Chondrocyte (in vitro differentiated cells): Measurements from ENCODE around the gene RIC8B. TPM values are rescaled to one million over a fixed set of nuclear protein-coding genes. Genes with fewer than 3 reads are reported as not detected.
A peak's percentile ranks its signal among the peaks of the same experiment; 100 is the strongest.

Source experiments
- DNase-seq: peaks from one replicate; pipeline ENCODE4 v3.0.0; 2021; ENCODE audit warnings: mixed read lengths, low spot score
- H3K27ac Mint-ChIP-seq: one replicate; pipeline ENCODE4 v1.8.0; 2021; ENCODE audit warnings: mild to moderate bottlenecking, moderate library complexity, mixed read lengths; ENCODE audit not compliant: unreplicated experiment
- H3K27me3 Mint-ChIP-seq: 2 replicates; pipeline ENCODE4 v1.8.0; 2021; ENCODE audit warnings: low read depth, mixed read lengths
- H3K36me3 Mint-ChIP-seq: 2 replicates; pipeline ENCODE4 v1.8.0; 2021; ENCODE audit warnings: low read depth, mixed read lengths
- H3K4me1 Mint-ChIP-seq: 2 replicates; pipeline ENCODE4 v1.8.0; 2021; ENCODE audit warnings: low read depth, mild to moderate bottlenecking, mixed read lengths
- H3K4me3 Mint-ChIP-seq: one replicate; pipeline ENCODE4 v1.8.0; 2021; ENCODE audit warnings: mild to moderate bottlenecking, moderate library complexity, mixed read lengths; ENCODE audit not compliant: unreplicated experiment
- H3K9me3 Mint-ChIP-seq: 2 replicates; pipeline ENCODE4 v1.8.0; 2021; ENCODE audit warnings: low read depth, mixed read lengths
- total RNA-seq: library from RNA; stranded (reverse); gene quantifications from 3 replicates; pipeline ENCODE4 v1.2.1, GENCODE V29; 2021
- TF ChIP-seq, protein P1 (sequence below): fragments of 200-600 bp; sonication (generic); IDR thresholded peaks from 2 replicates; pipeline ENCODE4 v1.5.0; 2021; ENCODE audit warnings: antibody characterized with exemption, mild to moderate bottlenecking, moderate library complexity

Gene RIC8B
- total RNA-seq, 1 donor from 2014 or later = 12.3 TPM

DNA sequence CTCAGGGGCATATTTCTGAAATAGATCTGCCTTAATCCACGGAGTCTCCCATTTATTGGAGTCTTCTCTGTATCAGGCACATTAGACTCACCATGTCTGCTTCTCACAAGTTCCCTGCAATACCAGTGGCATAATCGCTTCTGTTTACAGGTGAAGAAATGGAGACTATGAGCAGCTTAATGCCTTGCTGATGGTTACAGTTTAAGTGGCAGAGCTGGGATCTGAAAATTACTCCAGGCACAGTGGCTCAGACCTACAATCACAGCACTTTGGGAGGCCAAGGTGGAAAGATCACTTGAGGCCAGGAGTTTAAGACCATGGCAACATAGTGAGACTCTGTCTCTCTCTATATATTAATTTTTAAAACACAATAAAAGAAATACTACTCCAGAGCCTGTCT is 7.3 kb upstream of the RIC8B start:
- Mint-ChIP-seq H3K4me3 (no peak overlapping the region), H3K27ac (peak overlapping the region; percentile 82)
- TF ChIP-seq, protein P1, sequence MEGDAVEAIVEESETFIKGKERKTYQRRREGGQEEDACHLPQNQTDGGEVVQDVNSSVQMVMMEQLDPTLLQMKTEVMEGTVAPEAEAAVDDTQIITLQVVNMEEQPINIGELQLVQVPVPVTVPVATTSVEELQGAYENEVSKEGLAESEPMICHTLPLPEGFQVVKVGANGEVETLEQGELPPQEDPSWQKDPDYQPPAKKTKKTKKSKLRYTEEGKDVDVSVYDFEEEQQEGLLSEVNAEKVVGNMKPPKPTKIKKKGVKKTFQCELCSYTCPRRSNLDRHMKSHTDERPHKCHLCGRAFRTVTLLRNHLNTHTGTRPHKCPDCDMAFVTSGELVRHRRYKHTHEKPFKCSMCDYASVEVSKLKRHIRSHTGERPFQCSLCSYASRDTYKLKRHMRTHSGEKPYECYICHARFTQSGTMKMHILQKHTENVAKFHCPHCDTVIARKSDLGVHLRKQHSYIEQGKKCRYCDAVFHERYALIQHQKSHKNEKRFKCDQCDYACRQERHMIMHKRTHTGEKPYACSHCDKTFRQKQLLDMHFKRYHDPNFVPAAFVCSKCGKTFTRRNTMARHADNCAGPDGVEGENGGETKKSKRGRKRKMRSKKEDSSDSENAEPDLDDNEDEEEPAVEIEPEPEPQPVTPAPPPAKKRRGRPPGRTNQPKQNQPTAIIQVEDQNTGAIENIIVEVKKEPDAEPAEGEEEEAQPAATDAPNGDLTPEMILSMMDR = no peak

DNA sequence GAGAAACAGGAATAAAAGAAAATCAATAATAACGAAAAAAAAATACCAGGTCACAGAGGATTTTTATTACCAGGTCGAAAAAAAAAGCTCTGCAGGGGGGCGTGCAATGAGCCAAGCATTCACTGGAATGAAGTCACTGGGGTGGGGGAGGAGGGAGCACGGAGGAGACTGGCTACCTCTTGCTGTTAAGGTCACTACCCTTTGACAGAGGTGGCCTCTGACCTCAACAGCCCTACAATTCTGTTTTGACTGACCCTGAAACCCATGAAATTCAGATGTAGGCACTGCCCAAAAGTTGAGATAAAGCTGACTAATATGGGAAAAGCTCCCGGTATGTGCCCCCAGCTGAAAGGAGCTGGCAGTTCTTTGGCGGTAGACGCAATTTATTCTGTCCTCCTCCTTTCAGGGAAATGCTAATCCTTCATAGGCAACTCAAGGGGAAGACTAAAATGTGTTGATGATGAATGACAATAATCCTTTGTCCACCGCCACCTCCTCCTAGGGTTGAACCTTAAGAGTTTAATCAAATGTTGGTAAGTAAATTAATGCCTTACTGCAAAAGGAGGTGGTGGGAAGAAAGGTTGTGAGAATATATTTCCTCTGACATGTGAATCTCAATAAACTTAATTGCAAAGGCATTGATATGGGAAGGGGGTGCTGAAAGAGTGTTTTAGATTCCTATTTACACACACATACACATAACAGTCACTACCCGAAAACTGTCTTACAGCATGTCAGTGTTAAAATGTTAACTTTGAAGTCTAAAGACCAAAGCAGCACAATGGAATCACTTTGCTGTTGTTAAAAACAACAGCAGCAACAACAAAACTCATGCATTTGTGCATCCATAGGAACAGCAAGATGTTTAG is 6.3 kb upstream of the RIC8B start:
- Mint-ChIP-seq H3K4me3 (peak overlapping the region; percentile 33), H3K36me3 (no peaks in the 10 kb centered on the region), H3K9me3 (no peaks in the 10 kb centered on the region), H3K27me3 (no peaks in the 10 kb centered on the region), H3K4me1 (peaks cover 60% of the 10 kb centered on the region), H3K27ac (peak overlapping the region; percentile 76)
- no peak for DNase-seq
- TF ChIP-seq, protein P1 = no peak

More for the DNA sequence above, 7.3 kb upstream of the RIC8B start:
- Mint-ChIP-seq H3K9me3 (no peaks in the 10 kb centered on the region), H3K36me3 (no peaks in the 10 kb centered on the region), H3K4me1 (peaks cover 50% of the 10 kb centered on the region), H3K27me3 (no peaks in the 10 kb centered on the region)
- no peak for DNase-seq

DNA sequence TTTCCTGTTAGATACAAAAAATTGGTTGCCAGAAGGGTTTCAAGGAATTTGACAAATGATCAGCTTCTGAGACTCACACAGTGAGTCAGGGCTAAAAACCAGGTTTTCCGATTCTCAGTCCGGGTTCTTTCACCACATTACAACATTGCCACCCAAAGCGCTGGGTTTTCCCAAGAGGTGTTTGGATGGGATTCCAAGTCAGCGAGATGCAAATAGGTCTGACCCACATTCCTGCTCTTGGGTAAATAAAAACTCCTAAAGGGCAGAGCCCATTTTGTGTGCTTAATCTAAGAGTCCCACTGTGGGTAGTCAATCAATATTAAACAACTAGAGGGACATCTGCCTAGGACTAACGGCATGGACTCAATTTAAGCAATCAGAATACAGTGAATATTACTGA is 5.4 kb upstream of the RIC8B start:
- Mint-ChIP-seq H3K4me1 (peaks cover 66% of the 10 kb centered on the region), H3K36me3 (no peaks in the 10 kb centered on the region), H3K27ac (peak overlapping the region; percentile 76), H3K27me3 (no peaks in the 10 kb centered on the region), H3K4me3 (no peak overlapping the region), H3K9me3 (no peaks in the 10 kb centered on the region)
- TF ChIP-seq, protein P1 = no peak
- no peak for DNase-seq

DNA sequence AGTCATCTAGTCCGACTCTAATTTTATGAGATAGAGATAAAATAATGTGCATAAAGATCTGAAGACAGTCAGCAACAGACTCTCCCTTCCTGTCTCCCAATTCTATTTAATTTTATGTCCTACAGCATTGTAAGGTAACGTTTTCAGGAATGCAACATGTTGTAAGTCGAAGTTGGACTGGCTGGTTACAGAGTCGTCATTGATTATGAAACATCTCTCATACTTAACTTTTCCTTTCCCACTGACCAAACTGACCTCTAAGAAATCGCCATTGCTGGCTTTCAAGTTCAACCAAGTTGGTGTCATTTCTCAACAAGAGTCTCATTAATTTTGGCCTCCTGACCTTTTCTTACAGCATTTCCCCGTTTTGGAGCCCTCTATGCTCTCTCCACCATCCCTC is 4.9 kb upstream of the RIC8B start:
- Mint-ChIP-seq H3K4me1 (peaks cover 68% of the 10 kb centered on the region), H3K36me3 (no peaks in the 10 kb centered on the region), H3K27ac (peak overlapping the region; percentile 76), H3K9me3 (no peaks in the 10 kb centered on the region), H3K4me3 (no peak overlapping the region), H3K27me3 (no peaks in the 10 kb centered on the region)
- TF ChIP-seq, protein P1 = no peak
- DNase-seq = no peak

DNA sequence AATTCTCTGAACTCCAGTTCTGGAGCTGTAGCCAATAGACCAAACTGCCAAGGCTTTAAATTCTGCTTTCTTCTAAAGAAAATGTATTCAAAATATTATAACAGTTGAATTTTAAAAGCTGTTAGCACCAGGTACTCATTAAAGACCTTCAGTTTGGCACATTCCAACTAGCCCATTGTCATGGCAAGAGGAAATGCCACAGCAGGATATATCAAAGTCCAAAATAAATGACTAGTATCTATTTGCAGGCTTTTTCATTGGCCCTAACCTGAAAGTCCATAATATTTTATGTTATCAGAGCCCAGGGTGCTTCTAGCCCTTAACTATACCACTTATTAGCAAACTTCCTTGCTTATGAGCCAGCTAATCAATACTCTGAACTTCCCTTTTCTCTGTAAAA is 3.1 kb upstream of the RIC8B start:
- Mint-ChIP-seq H3K4me3 (no peak overlapping the region), H3K9me3 (no peaks in the 10 kb centered on the region), H3K27me3 (no peaks in the 10 kb centered on the region), H3K36me3 (no peaks in the 10 kb centered on the region), H3K27ac (no peak overlapping the region), H3K4me1 (peaks cover 75% of the 10 kb centered on the region)
- DNase-seq = no peak
- TF ChIP-seq, protein P1 = no peak
